CD4-positive, alpha-beta T cell treated with Interferon gamma for 1 hour (primary cell): ENCODE data around the gene VWA3B.
A peak's percentile ranks its signal among the peaks of the same experiment; 100 is the strongest.

Experiments
- DNase-seq: peaks from one replicate; pipeline ENCODE4 v3.0.0-alpha.2; 2020

VWA3B gene

DNA sequence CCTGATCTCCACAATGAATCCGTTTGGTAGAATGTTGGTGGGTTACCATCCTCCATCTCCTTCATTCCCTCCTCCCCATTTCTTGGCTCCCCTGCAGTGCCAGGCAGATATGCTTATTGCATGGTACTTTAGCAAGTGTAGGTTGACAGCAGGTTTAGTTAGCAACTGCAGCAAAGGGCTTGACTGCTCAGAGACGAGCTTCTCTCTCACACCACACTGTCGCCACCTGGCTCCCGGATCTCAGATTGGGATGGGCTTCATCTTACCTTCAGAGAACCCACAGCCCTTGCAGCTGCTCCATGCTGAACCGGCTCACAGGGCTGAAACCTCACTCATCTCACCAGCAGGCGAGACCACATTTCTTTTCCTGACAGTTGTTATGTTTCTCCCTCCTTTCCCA is 88.8 kb downstream of the VWA3B start:
- no peak for DNase-seq

DNA sequence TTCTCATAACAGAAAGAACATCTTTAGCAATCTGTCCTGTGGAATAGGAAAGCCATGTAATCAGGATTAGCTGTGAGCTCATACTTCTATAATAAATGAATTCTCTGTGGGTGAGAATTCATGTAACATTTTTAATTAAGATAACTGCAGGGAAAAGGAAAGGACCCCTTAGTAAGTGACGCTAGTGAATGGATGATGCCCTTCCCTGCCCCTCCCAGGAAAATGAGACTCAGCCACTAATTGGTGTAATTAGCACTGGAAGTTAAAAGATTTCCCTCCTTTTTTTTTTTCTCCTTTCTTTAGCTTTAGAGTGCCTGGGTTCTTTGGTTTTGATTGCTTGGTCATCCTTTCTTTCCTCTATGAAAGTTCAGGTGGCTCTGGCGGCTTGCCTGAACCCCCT is 90.3 kb downstream of the VWA3B start:
- no peak for DNase-seq

DNA sequence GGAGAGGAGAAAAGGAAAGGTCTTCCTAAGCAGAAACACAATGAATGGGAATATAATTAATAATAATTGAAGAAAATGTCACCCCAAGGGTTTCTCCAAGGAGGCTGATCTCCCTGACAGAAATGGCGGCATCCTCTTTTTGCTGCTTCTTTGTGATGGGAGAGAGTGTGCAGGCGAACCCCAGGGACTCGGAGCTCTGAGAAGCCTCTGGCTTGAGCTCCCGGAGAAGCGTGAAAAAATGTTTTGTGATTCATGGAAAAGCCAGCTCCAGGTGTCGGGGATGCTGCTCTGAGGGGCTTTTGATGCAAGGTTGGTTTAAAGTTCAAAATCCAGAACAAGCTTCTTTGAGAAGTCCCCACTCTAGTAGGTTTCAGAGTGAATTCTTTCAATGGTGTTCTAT is 91.0 kb downstream of the VWA3B start:
- DNase-seq, result no peak

DNA sequence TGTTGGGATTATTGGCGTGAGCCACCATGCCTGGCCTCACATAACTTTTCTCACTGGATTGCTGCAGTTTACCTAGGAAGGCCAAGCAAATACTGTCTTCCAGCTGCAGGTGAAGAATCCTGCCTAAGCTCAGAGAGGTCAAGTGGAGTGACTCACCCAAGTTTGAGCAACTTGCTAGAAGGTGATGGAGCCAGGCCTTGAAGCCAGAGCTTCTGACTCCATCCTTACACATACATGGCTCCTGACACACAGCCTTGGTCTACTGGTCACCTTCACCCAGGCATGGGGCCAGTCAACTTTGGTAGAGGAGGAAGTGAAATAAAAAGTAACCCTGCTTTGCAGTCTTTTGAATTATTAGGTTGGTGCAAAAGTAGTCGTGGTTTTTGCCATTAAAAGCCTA is 93.5 kb downstream of the VWA3B start:
- DNase-seq, result no peak

DNA sequence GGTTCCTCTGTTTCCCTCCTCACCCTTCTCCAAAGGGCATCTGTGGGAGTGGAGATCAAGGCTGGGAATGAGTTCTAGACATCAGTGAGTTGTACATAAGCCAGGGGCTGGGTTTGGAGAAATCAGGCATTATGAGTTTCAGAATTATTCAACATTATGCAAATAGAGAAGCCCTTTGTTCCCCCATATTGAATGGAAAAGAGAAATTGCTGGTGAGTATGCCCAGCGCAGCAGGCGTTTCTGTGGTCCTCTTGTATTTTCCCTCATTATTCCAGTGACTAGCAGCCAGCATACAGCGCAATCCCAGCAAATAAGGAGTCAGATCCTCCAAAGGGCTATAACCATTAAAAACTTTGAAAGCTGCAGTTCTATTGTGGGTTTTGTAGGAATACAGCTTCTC is 94.4 kb downstream of the VWA3B start:
- DNase-seq, result no peak

DNA sequence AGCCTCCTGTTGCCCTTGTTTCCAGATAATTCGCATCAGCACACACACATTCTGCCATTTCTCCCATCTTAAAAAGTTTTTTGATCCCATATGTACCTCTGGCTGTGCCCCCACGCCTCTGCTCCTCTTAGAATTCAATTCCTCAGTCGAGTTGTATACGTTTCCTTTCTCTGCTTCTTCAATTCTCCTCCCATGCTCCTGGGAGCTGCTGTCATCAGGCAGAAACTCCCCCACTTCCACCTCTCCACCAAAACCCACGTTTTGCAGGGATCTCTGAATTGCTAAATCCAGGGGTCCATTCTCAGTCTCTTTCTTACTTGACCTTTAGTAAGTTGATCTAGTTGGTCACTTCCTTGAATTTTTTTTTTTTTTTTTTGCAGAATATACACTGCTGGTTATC is 98.8 kb downstream of the VWA3B start:
- no peak for DNase-seq

DNA sequence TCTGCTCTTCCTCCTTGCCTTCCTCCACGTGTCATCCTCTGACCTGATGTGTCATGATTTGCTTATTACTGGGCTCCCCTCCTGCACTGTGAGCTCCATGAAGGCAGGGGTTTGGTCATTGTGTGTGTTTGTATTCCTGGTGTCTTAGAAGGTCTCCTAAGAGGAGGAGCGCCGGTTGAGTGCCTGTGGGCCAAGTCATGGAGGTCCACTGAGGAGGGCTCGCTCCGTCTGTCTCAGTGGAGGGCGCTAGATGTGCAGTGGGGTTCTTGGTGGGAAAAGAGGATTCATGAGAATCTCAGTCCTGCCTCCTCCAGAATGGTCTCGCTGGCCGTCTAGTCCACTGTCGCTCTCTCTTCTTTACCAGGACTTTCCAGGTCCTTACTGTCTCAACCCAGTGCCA is 100.2 kb downstream of the VWA3B start:
- DNase-seq, result no peak

DNA sequence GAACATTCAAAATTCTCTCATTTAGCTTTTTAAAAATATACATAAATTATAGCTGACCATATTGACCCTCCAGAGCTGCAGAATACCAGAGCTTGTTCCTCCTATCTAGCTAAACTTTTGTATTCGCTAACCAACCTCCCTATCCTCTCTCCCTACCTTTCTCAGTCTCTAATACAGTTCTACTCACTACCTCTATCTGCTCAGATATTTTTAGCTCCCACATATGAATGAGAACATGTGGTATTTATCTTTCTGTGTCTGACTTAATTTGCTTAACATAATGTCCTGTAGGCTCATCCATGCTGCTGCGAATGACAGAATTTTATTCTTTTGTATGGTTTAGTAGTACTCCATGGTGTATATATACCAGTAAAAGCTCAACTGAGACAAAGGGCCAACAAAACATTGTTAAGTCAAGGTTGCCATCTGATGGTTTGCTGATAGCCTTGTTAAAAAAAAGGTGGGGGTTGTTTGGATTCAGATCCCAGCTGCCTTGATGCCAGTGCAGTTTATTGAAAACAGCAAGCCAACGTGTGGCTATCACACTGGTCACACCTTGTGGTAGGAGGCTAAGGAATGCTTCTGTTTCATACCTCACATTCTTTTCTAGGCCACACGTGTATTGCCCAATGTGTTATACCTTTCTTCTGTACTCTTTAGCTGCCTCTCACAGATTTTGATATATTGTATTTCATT is 101.5 kb downstream of the VWA3B start:
- no peak for DNase-seq

DNA sequence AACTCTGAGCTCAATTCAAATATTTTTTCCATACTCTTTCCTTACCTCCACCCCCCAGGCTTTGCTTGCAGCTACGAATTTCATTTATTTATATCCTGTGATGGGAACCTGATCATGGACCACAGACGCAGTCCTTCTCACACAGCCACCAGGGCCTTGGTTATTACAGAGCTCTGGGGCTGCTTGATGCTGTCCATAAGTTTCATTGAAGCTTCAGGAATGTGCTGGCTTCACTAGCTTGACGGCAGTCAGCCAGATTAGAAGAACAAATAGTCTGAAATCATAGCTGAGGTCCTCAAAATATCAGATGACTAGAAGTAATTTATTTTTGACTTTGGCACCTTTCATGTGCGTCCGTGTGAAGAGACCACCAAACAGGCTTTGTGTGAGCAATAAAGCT is 104.9 kb downstream of the VWA3B start:
- DNase-seq, result no peak

DNA sequence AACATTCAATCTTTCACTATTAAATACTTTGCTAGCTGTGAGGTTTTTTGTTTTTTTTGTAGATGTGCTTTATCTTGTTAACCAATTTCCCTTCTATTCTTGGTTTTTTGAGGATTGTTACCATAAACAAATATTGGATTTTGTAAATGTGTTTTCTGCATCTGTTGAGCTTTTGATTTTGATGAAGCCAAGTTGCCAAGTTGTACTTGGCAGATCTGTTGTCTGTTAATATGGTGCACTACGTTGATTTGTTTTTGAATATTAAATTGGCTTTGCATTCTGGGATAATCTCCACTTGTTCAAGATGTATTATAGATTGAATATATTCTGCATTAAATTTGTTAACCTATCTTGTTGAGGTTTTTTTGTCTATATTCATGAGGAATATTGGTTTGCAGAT is 114.6 kb downstream of the VWA3B start:
- DNase-seq, result no peak

DNA sequence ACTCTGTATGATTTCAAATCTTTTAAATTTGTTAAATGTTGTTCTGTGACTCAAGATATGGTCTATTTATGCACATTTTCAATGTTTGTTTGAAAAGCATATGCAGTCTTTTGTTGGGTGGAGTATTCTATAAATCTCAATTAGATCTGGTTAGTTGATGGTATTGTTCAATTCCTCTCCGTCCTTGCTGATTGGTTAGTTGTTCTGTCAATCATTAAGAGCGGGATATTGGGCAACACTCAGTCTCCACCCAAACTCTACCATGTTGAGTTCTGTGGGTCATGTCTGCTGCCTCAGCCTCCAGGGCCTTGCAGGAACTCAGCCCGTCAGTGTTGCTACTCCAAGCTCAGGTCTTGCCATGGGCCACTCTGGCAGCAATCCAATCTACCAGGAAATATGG is 118.9 kb downstream of the VWA3B start:
- DNase-seq, result no peak

DNA sequence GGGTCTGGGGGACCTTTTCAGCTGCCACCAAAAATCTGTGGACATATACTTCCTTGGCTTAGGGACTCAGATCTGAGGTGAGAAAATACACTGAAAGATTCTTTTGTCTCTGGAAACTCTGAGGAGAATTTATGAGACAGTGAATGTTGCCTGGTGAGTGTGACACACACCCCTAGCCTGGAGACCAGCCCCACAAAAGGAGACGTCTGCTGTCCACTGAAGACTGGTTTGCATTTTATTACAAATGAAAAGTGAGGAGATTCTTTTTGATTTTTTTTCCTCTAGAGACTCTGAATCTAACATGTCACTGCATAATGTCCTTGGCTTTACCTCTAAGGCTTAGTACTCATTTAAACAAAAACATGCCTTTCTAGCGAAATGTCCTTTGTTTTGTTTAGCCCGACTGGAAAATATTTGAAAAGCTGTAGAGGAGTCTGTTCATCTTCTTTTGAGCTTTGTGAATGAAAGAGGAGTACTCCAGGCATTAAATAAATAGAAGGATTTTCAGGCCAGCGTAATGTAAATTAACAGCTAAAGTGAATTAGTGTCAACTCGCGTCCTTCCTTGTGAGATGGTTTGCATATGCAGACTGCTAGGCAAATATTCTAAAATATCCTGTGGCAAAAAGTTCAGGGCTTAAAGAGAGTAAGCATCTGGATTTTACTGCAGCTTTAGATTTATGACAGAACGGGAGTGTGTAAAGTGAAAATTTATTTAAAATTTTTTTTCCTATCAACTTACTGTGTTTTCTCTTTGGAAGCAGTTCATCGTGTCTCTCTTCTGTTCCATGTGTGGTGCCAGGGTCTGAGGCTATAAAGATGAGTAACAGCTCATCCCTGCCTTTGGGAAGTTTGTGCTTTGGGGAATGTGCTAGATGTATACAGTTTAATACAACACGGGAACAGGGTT is 125.4 kb downstream of the VWA3B start:
- no peak for DNase-seq

DNA sequence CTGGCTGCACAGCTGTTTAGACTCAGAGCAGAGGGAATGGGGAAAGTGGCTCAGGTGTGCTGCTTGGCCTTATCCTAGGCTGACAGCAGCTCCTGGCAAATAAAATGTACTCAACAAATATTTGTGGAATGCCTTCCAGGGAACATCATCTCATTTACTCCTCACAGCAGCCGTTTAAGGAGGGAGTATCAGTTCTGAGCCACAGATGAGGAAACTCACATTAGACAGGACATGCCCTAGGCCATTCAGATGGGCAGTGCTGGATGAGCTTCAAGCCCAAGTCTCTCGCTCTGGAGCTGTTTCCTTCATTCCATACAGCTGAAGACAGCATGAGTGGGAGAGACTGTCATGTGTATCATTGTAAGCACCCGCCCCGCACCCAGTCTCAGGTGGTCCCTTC is 129.6 kb downstream of the VWA3B start:
- DNase-seq, result no peak

DNA sequence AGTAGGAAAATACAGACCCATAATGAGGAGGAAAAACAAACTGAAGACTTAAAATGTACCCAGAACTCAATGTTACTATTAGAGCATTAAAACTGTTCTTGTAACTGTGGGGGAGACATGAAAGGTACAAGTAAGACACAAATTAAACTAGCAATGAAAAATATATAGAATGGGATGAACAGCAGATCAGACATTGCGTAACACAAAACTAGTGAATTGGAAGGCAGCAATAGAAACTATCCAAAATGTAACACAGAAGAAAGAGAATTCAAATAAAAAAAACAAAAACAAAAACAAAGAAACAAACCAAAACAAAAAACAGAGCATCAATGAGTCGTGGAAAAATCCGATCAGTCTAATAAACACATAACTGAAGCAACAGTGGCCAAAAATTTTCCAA is 132.2 kb downstream of the VWA3B start:
- DNase-seq, result no peak

DNA sequence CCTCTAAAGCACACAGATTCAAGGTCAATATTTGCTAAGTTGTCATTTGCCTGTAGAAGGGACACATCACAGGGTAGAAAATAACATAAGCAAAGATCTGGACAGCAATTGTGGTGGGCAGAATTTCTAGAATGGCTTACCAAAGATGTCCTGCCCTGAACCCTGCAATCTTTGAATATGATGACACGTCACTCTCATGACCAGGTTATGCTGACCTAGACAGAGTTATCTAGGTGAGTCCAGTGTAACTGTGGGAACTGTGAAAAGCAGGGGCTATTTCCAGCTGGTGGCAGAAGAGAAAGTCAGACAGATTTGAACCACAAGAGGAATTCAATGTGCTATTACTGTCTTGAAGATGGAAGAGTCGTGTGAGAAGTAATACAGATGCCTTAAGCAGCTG is 147.0 kb downstream of the VWA3B start:
- DNase-seq, result no peak

DNA sequence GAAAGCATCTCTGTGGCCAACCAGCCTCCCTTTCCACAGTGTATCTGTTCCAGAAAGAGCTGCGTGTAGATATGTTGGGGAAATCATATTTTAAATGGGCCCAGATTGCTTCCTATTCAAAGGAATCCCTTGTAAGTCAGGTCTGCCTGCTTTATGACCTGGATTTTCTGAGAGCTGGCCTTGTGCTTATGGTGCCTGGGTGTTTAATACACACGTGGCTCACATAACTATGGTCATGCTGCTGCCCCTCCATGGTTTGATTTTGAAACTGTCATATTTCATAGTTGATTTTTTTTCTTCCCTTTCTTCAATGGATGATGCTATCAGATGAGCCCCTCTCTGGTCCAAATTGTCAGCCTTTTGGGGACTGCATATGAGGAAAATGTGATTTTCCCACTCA is 147.8 kb downstream of the VWA3B start:
- DNase-seq, result no peak

DNA sequence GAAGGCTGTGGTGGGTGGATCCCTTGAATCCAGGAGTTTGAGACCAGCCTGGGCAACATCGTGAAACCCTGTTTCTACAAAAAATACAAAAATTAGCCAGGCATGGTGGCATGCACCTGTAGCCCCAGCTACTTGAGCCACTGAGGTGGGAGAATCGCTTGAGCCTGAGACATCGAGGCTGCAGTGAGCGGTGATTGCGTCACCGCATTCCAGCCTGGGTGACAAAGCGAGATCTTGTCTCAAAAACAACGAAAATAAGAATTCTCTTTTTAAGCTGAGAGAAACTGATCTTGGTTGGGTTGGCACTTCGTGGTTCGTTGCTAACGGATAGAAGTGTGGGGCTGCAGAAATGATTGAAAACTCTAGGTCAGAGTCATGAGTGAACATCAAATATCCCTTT is 150.0 kb downstream of the VWA3B start:
- no peak for DNase-seq

DNA sequence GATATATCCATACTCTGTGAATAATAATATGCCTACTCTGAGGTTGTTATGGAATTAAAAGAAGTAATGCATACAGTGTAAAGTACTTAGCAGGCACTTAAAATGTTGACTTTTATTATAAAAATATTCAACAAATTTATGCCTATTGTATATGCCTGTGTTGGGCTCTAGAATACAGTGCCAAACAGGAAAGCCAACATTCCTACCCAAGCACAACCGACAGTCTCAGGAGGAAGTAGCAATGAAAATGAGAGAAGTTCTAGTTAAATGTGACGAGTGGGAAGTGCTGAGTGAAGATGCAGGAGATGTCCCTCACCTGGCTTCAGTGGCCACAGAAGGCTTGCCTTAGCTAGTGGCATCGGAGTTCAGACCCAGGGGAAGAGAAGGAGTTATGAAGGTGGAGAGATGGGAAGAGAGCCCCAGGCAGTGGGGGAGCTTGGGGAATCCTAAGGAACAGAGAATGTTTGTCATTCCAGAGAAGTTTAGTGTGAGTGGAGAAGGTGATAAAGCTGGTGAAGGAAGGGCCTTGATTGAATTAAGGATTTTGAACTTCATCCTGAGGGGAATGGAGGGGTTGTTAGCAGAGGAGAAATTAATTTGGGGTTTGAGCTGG is 153.9 kb downstream of the VWA3B start:
- no peak for DNase-seq

DNA sequence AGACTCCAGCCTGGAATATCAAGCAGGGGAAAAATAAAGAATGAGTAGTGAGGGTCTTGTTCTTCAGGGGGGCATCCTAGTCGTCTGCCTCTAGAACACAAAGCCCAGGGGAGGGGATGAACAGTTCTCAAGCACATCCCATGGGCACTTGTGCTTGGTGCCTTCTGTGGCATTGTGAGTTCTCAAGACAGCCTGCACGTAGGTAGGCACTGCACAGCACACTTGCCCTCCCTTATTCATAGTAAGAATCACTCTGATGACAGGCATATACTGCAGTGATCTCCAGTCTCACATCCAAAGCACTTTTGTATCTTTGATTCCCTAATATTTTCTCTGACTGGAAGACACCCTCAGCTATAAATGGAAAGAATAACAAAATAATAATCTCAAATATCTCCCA is 154.6 kb downstream of the VWA3B start:
- DNase-seq, result no peak

DNA sequence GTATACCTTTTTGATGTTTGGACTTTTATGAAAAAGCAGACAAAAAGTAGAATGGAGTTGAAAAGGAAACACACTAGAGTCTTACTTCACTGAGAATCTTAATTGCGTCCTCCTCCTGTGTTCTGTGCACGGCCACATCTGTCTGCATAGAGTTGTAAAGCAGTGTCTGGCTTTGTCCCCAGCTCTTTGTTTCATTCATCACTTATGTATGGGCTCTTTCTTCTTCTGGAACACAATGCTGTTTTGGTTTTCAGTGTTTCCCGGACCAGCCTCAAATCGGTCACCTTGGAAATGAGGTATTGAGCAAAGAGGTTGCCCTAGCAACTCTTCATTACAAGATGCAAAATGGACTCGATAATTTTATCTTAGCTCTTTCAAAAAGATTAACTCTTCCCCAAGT is 155.0 kb downstream of the VWA3B start:
- no peak for DNase-seq

DNA sequence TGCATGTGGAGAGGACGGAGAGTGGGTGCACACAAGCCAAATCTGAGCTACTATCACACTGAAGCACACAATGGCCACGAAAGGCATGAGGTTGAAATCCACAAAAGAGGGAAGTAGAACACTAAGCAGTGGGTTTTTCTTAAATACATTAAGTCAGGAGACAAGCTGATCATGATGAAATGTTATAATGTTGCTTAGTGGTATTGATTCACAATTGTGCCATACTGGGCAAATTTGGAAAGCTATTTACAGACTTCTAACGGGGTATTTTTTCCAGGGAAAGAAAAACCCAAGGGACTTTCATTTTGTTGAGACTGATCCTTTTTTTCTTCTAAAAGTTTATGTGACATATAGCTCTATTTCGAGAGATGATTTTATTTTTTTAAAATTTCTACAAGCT is 158.5 kb downstream of the VWA3B start:
- no peak for DNase-seq

DNA sequence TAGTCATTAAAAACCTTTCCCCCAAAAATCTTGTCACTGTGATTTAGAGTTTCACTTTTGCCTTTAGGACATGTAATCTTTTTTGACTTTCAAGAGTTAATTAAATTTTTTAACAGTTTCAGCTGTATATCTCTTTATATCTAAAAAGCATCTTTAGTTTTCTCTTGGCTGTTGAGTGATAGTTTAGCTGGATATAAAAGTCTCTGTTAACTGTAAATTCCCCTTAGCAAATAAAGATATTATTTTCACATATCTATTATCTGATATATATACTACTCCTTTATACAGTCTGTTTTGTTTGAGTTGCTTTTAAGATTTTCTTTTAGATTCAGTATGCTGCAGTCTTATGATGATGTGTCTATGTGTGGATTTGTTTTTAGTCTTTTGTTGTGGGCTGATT is 160.4 kb downstream of the VWA3B start:
- no peak for DNase-seq

DNA sequence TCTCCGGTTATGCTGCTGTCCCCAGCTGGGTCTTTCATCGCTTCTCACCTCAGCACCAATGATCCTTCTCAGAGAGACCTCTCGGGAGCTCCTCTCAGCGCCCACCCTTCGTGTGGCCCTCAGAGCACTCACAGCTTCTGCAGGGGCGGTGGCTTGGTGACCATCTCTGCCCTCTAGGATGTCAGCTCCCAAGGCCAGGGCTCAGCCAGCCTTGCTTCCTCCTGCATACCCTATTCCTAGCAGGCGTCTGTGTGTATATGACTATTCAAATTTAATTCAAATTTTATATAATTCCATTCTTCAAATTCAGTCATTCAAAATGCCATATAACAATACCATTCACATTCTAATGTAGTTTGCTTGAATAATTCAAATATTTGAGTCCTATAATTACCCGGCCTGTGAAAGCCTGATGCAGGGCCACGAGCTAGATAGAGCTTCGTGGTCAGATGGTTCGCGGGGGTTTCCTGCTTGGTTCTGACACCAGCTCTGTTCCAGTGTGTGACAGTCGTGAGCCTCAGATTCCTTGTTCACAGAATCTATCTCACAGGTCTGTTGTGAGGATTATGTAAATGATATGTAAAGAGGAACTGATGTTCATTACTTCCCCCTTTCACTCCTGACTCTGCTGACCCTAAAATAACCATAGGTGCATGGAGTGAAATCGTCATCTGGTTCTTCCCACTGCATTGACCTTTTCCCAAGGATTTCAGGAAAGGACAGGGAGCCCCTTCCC is 165.2 kb downstream of the VWA3B start:
- peak; percentile 13 for DNase-seq
